ENCODE results near the gene MS4A7.

Gene MS4A7

GRCh38 chr11:60420015-60420414 is 41.7 kb downstream of the MS4A7 start:
- Histone ChIP-seq H3K4me1 (ENCODE audit: insufficient read depth, low read length) (no peaks in the 10 kb centered on the region), H3K27me3 (ENCODE audit: insufficient read depth, low read length, poor library complexity) (no peaks in the 10 kb centered on the region), H3K9me3 (ENCODE audit: insufficient read depth, low read length, severe bottlenecking) (no peaks in the 10 kb centered on the region), H4K20me1 (ENCODE audit: insufficient read depth, low read length) (no peaks in the 10 kb centered on the region), H3K27ac (ENCODE audit: low read length) (no peak overlapping the region), H3K9ac (ENCODE audit: low read depth, low read length) (no peak overlapping the region), H3K4me2 (ENCODE audit: insufficient read depth, low read length) (no peak overlapping the region), H3K36me3 (ENCODE audit: insufficient read depth, low read length) (no peaks in the 10 kb centered on the region), H3K79me2 (ENCODE audit: insufficient read depth, low read length) (no peaks in the 10 kb centered on the region), H2AFZ (ENCODE audit: low read depth, low read length) (no peak overlapping the region), H3K4me3 (ENCODE audit: low read depth in 1 of 2, low read length in 2 of 2) (no peak overlapping the region)
- DNase-seq (no peak), ATAC-seq (ENCODE audit: insufficient read depth, low read depth) (no peak)
- TF ChIP-seq CTCF (IDR thresholded peaks at IDR 0.05; ENCODE audit: borderline replicate concordance, extremely low read depth, low read length, poor library complexity, severe bottlenecking) (no peak), EZH2 (IDR thresholded peaks at IDR 0.05; ENCODE audit: borderline replicate concordance, low read depth, low read length, severe bottlenecking) (no peak)

- H2AFZ ChIP-seq (ENCODE audit: low read depth, low read length), result no peak overlapping the region
- no peak overlapping the region for H3K27ac ChIP-seq (ENCODE audit: low read length)
- DNase-seq (no peak), ATAC-seq (ENCODE audit: insufficient read depth, low read depth) (no peak)
- no peak overlapping the region for H3K9ac ChIP-seq (ENCODE audit: low read depth, low read length)
- H3K4me2 ChIP-seq (ENCODE audit: insufficient read depth, low read length), result no peak overlapping the region
- H4K20me1 ChIP-seq (ENCODE audit: insufficient read depth, low read length), result no peaks in the 10 kb centered on the region
- no peaks in the 10 kb centered on the region for H3K36me3 ChIP-seq (ENCODE audit: insufficient read depth, low read length)
- no peaks in the 10 kb centered on the region for H3K9me3 ChIP-seq (ENCODE audit: insufficient read depth, low read length, severe bottlenecking)
- H3K27me3 ChIP-seq (ENCODE audit: insufficient read depth, low read length, poor library complexity), result no peaks in the 10 kb centered on the region
- no peak overlapping the region for H3K4me3 ChIP-seq (ENCODE audit: low read depth in 1 of 2, low read length in 2 of 2)
- TF ChIP-seq CTCF (IDR thresholded peaks at IDR 0.05; ENCODE audit: borderline replicate concordance, extremely low read depth, low read length, poor library complexity, severe bottlenecking), result no peak
- TF ChIP-seq EZH2 (IDR thresholded peaks at IDR 0.05; ENCODE audit: borderline replicate concordance, low read depth, low read length, severe bottlenecking), result no peak
- no peaks in the 10 kb centered on the region for H3K4me1 ChIP-seq (ENCODE audit: insufficient read depth, low read length)
- H3K79me2 ChIP-seq (ENCODE audit: insufficient read depth, low read length), result no peaks in the 10 kb centered on the region
Observed at GRCh38 chr11:60422609-60423008, 44.3 kb downstream of the MS4A7 start.

GRCh38 chr11:60428517-60428916 is 50.2 kb downstream of the MS4A7 start:
- Histone ChIP-seq H3K27ac (ENCODE audit: low read length) (no peak overlapping the region), H3K4me2 (ENCODE audit: insufficient read depth, low read length) (no peak overlapping the region), H3K36me3 (ENCODE audit: insufficient read depth, low read length) (no peaks in the 10 kb centered on the region), H3K4me1 (ENCODE audit: insufficient read depth, low read length) (no peaks in the 10 kb centered on the region), H3K4me3 (ENCODE audit: low read depth in 1 of 2, low read length in 2 of 2) (no peak overlapping the region), H4K20me1 (ENCODE audit: insufficient read depth, low read length) (no peaks in the 10 kb centered on the region), H3K79me2 (ENCODE audit: insufficient read depth, low read length) (no peaks in the 10 kb centered on the region), H3K27me3 (ENCODE audit: insufficient read depth, low read length, poor library complexity) (no peaks in the 10 kb centered on the region), H2AFZ (ENCODE audit: low read depth, low read length) (no peak overlapping the region), H3K9ac (ENCODE audit: low read depth, low read length) (no peak overlapping the region), H3K9me3 (ENCODE audit: insufficient read depth, low read length, severe bottlenecking) (no peaks in the 10 kb centered on the region)
- ATAC-seq (ENCODE audit: insufficient read depth, low read depth), result peak; percentile 37; the same call in 1 of the 3 replicates
- peak; percentile 5 for DNase-seq
- TF ChIP-seq CTCF (IDR thresholded peaks at IDR 0.05; ENCODE audit: borderline replicate concordance, extremely low read depth, low read length, poor library complexity, severe bottlenecking) (no peak), EZH2 (IDR thresholded peaks at IDR 0.05; ENCODE audit: borderline replicate concordance, low read depth, low read length, severe bottlenecking) (no peak)

- Histone ChIP-seq H3K9me3 (ENCODE audit: insufficient read depth, low read length, severe bottlenecking) (no peaks in the 10 kb centered on the region), H3K9ac (ENCODE audit: low read depth, low read length) (no peak within 1 kb of the TSS), H3K4me3 (ENCODE audit: low read depth in 1 of 2, low read length in 2 of 2) (no peak within 1 kb of the TSS), H3K36me3 (ENCODE audit: insufficient read depth, low read length) (no peaks in the 10 kb centered on the region), H3K27me3 (ENCODE audit: insufficient read depth, low read length, poor library complexity) (no peaks in the 10 kb centered on the region), H2AFZ (ENCODE audit: low read depth, low read length) (no peak within 1 kb of the TSS), H3K4me2 (ENCODE audit: insufficient read depth, low read length) (no peak within 1 kb of the TSS), H4K20me1 (ENCODE audit: insufficient read depth, low read length) (no peaks in the 10 kb centered on the region), H3K79me2 (ENCODE audit: insufficient read depth, low read length) (no peaks in the 10 kb centered on the region), H3K4me1 (ENCODE audit: insufficient read depth, low read length) (no peaks in the 10 kb centered on the region), H3K27ac (ENCODE audit: low read length) (no peak within 1 kb of the TSS)
- ATAC-seq (ENCODE audit: insufficient read depth, low read depth) (no peak), DNase-seq (no peak)
- TF ChIP-seq EZH2 (IDR thresholded peaks at IDR 0.05; ENCODE audit: borderline replicate concordance, low read depth, low read length, severe bottlenecking) (no peak), CTCF (IDR thresholded peaks at IDR 0.05; ENCODE audit: borderline replicate concordance, extremely low read depth, low read length, poor library complexity, severe bottlenecking) (no peak)
Observed at GRCh38 chr11:60429272-60429671, 50.9 kb downstream of the MS4A7 start, which contains the start of gene MS4A5. MS4A5 (plus strand) TSS chr11:60429572; CDS start chr11:60429675, 103 bp downstream.
